H1 (cell line): Measurements from ENCODE around the gene SLC39A11. TPM values are rescaled to one million over a fixed set of nuclear protein-coding genes. Genes with fewer than 3 reads are reported as not detected.

Experiments
- CTCF ChIA-PET: fragments of 300-600 bp; sonication (Branson Sonifier 250); formaldehyde crosslinking; loops from one replicate; lab custom pipeline; 2021; ENCODE audit not compliant: partially characterized antibody; lab: Charles Lee
- POLR2A ChIA-PET: fragments of 300-600 bp; sonication (Branson Sonifier 250); formaldehyde crosslinking; loops from one replicate; lab custom pipeline; 2021; ENCODE audit warnings: inconsistent platforms; ENCODE audit not compliant: partially characterized antibody; lab: Charles Lee
- DNase-seq, 2 experiments: peaks; one replicate each; pipeline versions ENCODE4 v3.0.0 to v3.0.0-alpha.2; 2010 to 2022; ENCODE audit warnings: low spot score in 2 of 2, low read depth in 1 of 2, mixed read lengths in 1 of 2
- FAIRE-seq: peaks from 2 replicates; lab custom pipeline; 2011; peaks lifted over from hg19 to GRCh38; lab: Jason Lieb, UNC
- H2AFZ ChIP-seq: 2 replicates; pipeline ENCODE4 v1.8.1; 2012; ENCODE audit warnings: low read length, inconsistent platforms
- H2AK5ac ChIP-seq: 2 replicates; pipeline ENCODE4 v1.6.1; 2013; ENCODE audit warnings: low read depth, low read length
- H2BK120ac ChIP-seq: replicated peaks from 2 replicates; pipeline ENCODE3; 2013; ENCODE audit warnings: low read depth, low read length, inconsistent platforms
- H2BK12ac ChIP-seq: 2 replicates; pipeline ENCODE4 v1.6.1; 2013; ENCODE audit warnings: low read depth, low read length
- H2BK15ac ChIP-seq: 2 replicates; pipeline ENCODE4 v1.6.1; 2013; ENCODE audit warnings: low read length
- H2BK20ac ChIP-seq: 2 replicates; pipeline ENCODE4 v1.6.1; 2013; ENCODE audit warnings: low read length
- H2BK5ac ChIP-seq: 2 replicates; pipeline ENCODE4 v1.6.1; 2013; ENCODE audit warnings: low read depth, low read length
- H3K14ac ChIP-seq: 2 replicates; pipeline ENCODE4 v1.6.1; 2013; ENCODE audit warnings: inconsistent platforms; ENCODE audit not compliant: insufficient read length
- H3K18ac ChIP-seq: 2 replicates; pipeline ENCODE4 v1.6.1; 2013; ENCODE audit warnings: low read length; ENCODE audit errors: extremely low read depth
- H3K23ac ChIP-seq: 2 replicates; pipeline ENCODE4 v1.6.1; 2013; ENCODE audit warnings: inconsistent platforms; ENCODE audit not compliant: insufficient read length
- H3K23me2 ChIP-seq: 2 replicates; pipeline ENCODE4 v1.6.1; 2013; ENCODE audit warnings: low read depth, low read length
- H3K27ac ChIP-seq: 2 replicates; pipeline ENCODE4 v1.6.1; 2011; ENCODE audit warnings: low read depth, low read length, inconsistent platforms
- H3K27me3 ChIP-seq, 4 experiments: replicated peaks in 1 of 4; 1 replicate in 1 of 4; 2 replicates in 3 of 4; pipeline versions ENCODE4 v1.6.1 to v1.8.1; 2011 to 2013; ENCODE audit warnings: low read length in 3 of 4, mild to moderate bottlenecking in 3 of 4, inconsistent platforms in 2 of 4, mixed read lengths in 2 of 4, moderate library complexity in 1 of 4; ENCODE audit not compliant: control insufficient read depth in 3 of 4, insufficient read depth in 3 of 4; ENCODE audit errors: extremely low read depth in 1 of 4
- H3K36me3 ChIP-seq, 4 experiments: 2 replicates each; pipeline versions ENCODE4 v1.6.1 to v1.8.1; 2011 to 2013; ENCODE audit warnings: mild to moderate bottlenecking in 4 of 4, low read length in 3 of 4, moderate library complexity in 2 of 4, control low read depth in 1 of 4, inconsistent platforms in 1 of 4; ENCODE audit not compliant: insufficient read depth in 4 of 4, control insufficient read depth in 2 of 4
- H3K4ac ChIP-seq: replicated peaks from 2 replicates; pipeline ENCODE3; 2013; ENCODE audit warnings: low read length, low read depth, mixed read lengths, inconsistent platforms; ENCODE audit not compliant: insufficient read length
- H3K4me1 ChIP-seq, 4 experiments: replicated peaks in 1 of 4; 1 replicate in 1 of 4; 2 replicates in 3 of 4; pipeline versions ENCODE4 v1.6.1 to v1.8.1; 2011 to 2013; ENCODE audit warnings: low read length in 3 of 4, inconsistent platforms in 2 of 4, mixed read lengths in 1 of 4; ENCODE audit not compliant: insufficient read depth in 4 of 4, control insufficient read depth in 3 of 4
- H3K4me2 ChIP-seq, 2 experiments: 2 replicates each; pipeline versions ENCODE4 v1.6.1 to v1.8.1; 2011 to 2013; ENCODE audit warnings: low read depth in 2 of 2, low read length in 2 of 2, control low read depth in 1 of 2, inconsistent platforms in 1 of 2, mild to moderate bottlenecking in 1 of 2; ENCODE audit not compliant: insufficient read depth in 1 of 2
- H3K4me3 ChIP-seq, 4 experiments: fragments of 200-600, 300-600 bp in 1 of 4; sonication (generic), shearing (Covaris generic), sonication (Bioruptor Twin) in 1 of 4; 2 replicates each; pipeline versions ENCODE4 v1.5.1 to v1.8.1; 2011 to 2016; ENCODE audit warnings: low read length in 4 of 4, low read depth in 3 of 4, control low read depth in 2 of 4, inconsistent platforms in 2 of 4, mild to moderate bottlenecking in 2 of 4, mixed read lengths in 1 of 4, moderate library complexity in 1 of 4; ENCODE audit not compliant: insufficient read depth in 2 of 4; ENCODE audit errors: extremely low read depth in 1 of 4
- H3K56ac ChIP-seq: replicated peaks from 2 replicates; pipeline ENCODE3; 2013; ENCODE audit warnings: low read depth, mild to moderate bottlenecking, mixed read lengths, low read length, inconsistent platforms; ENCODE audit not compliant: insufficient read length
- H3K79me1 ChIP-seq: 2 replicates; pipeline ENCODE4 v1.6.1; 2013; ENCODE audit warnings: low read depth, low read length, control low read depth
- H3K79me2 ChIP-seq, 2 experiments: 2 replicates each; pipeline versions ENCODE4 v1.6.1 to v1.8.1; 2012 to 2013; ENCODE audit warnings: low read length in 2 of 2, mild to moderate bottlenecking in 2 of 2, inconsistent platforms in 1 of 2; ENCODE audit not compliant: insufficient read depth in 2 of 2, control insufficient read depth in 1 of 2
- H3K9ac ChIP-seq, 4 experiments: replicated peaks in 1 of 4; 1 replicate in 1 of 4; 2 replicates in 3 of 4; pipeline versions ENCODE4 v1.6.1 to v1.8.1; 2011 to 2013; ENCODE audit warnings: low read depth in 3 of 4, low read length in 3 of 4, control low read depth in 2 of 4, mild to moderate bottlenecking in 2 of 4, moderate library complexity in 2 of 4, inconsistent platforms in 1 of 4; ENCODE audit errors: extremely low read depth in 1 of 4
- H3K9me3 ChIP-seq, 2 experiments: 2 replicates each; pipeline versions ENCODE4 v1.6.1 to v1.8.1; 2012 to 2013; ENCODE audit warnings: mild to moderate bottlenecking in 2 of 2, moderate library complexity in 2 of 2, control low read depth in 1 of 2, inconsistent platforms in 1 of 2, low read depth in 1 of 2, low read length in 1 of 2, mixed read lengths in 1 of 2; ENCODE audit not compliant: insufficient read depth in 2 of 2
- H4K20me1 ChIP-seq, 2 experiments: replicated peaks in 1 of 2; 2 replicates each; pipeline versions ENCODE3 to v1.8.1; 2011 to 2013; ENCODE audit warnings: inconsistent platforms in 2 of 2, low read length in 2 of 2, mild to moderate bottlenecking in 1 of 2; ENCODE audit not compliant: insufficient read depth in 2 of 2, control insufficient read depth in 1 of 2
- H4K5ac ChIP-seq: 2 replicates; pipeline ENCODE4 v1.6.1; 2013; ENCODE audit warnings: low read length, low read depth, mixed read lengths, inconsistent platforms; ENCODE audit not compliant: insufficient read length
- H4K8ac ChIP-seq: 2 replicates; pipeline ENCODE4 v1.8.0; 2013; ENCODE audit warnings: mild to moderate bottlenecking, moderate library complexity, low read length, inconsistent platforms; ENCODE audit not compliant: insufficient read depth; ENCODE audit errors: extremely low read depth
- H4K91ac ChIP-seq: replicated peaks from 2 replicates; pipeline ENCODE3; 2013; ENCODE audit warnings: low read length, mixed read lengths, inconsistent platforms; ENCODE audit not compliant: insufficient read length
- ATF3 ChIP-seq: IDR thresholded peaks from 2 replicates; pipeline ENCODE4 v1.6.1; 2011; ENCODE audit warnings: low read depth, mild to moderate bottlenecking, low read length; ENCODE audit not compliant: insufficient read depth
- CBX5 ChIP-seq: fragments of 300-800, 300-1000 bp; sonication (generic); IDR thresholded peaks from 2 replicates; pipeline ENCODE4 v1.7.1; 2016; ENCODE audit warnings: antibody characterized with exemption, low read length, low read depth
- EGR1 ChIP-seq: IDR thresholded peaks from 2 replicates; pipeline ENCODE4 v1.6.1; 2011; ENCODE audit warnings: low read depth, low read length, borderline replicate concordance
- EP300 ChIP-seq, 2 experiments: IDR thresholded peaks; 1 replicate in 1 of 2; 2 replicates in 1 of 2; pipeline ENCODE4 v1.6.1; 2011 to 2012; ENCODE audit warnings: low read depth in 2 of 2, low read length in 2 of 2, mild to moderate bottlenecking in 2 of 2, borderline replicate concordance in 1 of 2, inconsistent platforms in 1 of 2, moderate library complexity in 1 of 2
- KDM1A ChIP-seq: fragments of 200-600, 300-600 bp; sonication (generic); IDR thresholded peaks from 2 replicates; pipeline ENCODE4 v1.7.1; 2016; ENCODE audit warnings: mild to moderate bottlenecking, low read length, borderline replicate concordance
- MAX ChIP-seq: IDR thresholded peaks from 2 replicates; pipeline ENCODE4 v1.6.1; 2012; ENCODE audit warnings: inconsistent platforms
- SP4 ChIP-seq: IDR thresholded peaks from 2 replicates; pipeline ENCODE4 v1.6.1; 2012; ENCODE audit warnings: low read length, inconsistent platforms
- TAF7 ChIP-seq: optimal IDR thresholded peaks from 2 replicates; pipeline ENCODE3; 2011; ENCODE audit warnings: low read depth, mild to moderate bottlenecking, inconsistent platforms, low read length, moderate library complexity, borderline replicate concordance
- TBP ChIP-seq: IDR thresholded peaks from 2 replicates; pipeline ENCODE4 v1.6.1; 2011; ENCODE audit warnings: low read depth, low read length, improper control_type of control experiment
- USF2 ChIP-seq: IDR thresholded peaks from 2 replicates; pipeline ENCODE4 v1.6.1; 2011; ENCODE audit warnings: low read length, improper control_type of control experiment
- WGBS, 2 experiments: shearing (Covaris generic) in 1 of 2; methylation state at CpG; one replicate each; pipeline versions ENCODE4 v1.1.6 to v1.1.7; 2013 to 2015; ENCODE audit warnings: low lambda C conversion rate in 2 of 2, mixed read lengths in 2 of 2, inconsistent platforms in 1 of 2, low coverage in 1 of 2, missing lambda C conversion rate in 1 of 2; ENCODE audit not compliant: insufficient replicate concordance in 2 of 2, insufficient coverage in 1 of 2, insufficient read length in 1 of 2; ENCODE audit errors: extremely low coverage in 1 of 2, missing lambda C conversion rate in 1 of 2; 5-methylcytosine and 5-hydroxymethylcytosine counted together
- polyA plus RNA-seq, 7 experiments: library from polyadenylated mRNA; depleted of rRNA in 3 of 7; stranded (reverse) in 5 of 7; unstranded in 2 of 7; fragments of >200 nt in 5 of 7; fragments of 200-250 nt in 2 of 7; gene quantifications; 1 replicate in 5 of 7; 2 replicates in 1 of 7; 4 replicates in 1 of 7; pipeline versions ENCODE4 v1.2.1 to v1.2.3, GENCODE V29; 2011 to 2013; ENCODE audit warnings: missing spikeins in 2 of 7, mixed read lengths in 2 of 7
- total RNA-seq: library from RNA; stranded (reverse); fragmentation: NEBNext Ultra II Directional; extraction: Animal tissue kit (Norgen Biotek cat#: 25700); gene quantifications from 2 replicates; pipeline ENCODE4 v1.2.1, GENCODE V29; 2021

Gene SLC39A11
- total and polyA plus RNA-seq, 2 of the 8 experiments (the other 6 are each of a cell fraction or from before 2014, with no cell fraction given) = 12.2 to 19.6 TPM

- ChIA-PET POLR2A (no interaction called here), CTCF (interaction anchor here (1.1 to 1.6 kb wide), 3 partner anchors 12 to 44 kb away, joined by 3 to 5 read pairs (median 3); no protein-coding TSS in a partner anchor)
- TF ChIP-seq CBX5 = no peak
- TF ChIP-seq EGR1 = no peak
- no peak for TF ChIP-seq EP300 (IDR thresholded peaks at IDR 0.05; ENCODE audit: borderline replicate concordance in 1 of 2, low read depth in 2 of 2, low read length in 2 of 2)
- TF ChIP-seq USF2 = no peak
- no peak for TF ChIP-seq TAF7
- TF ChIP-seq TBP = no peak
- no peak for TF ChIP-seq SP4
- TF ChIP-seq ATF3 = no peak
- TF ChIP-seq MAX = no peak
- no peak for TF ChIP-seq KDM1A
Measured at GRCh38 chr17:73043686-73044581, 48.6 kb downstream of the SLC39A11 start.

More at GRCh38 chr17:73043686-73044581, 48.6 kb downstream of the SLC39A11 start:
- Histone ChIP-seq H3K27ac (no peak overlapping the region), H3K36me3 (no peaks in the 10 kb centered on the region), H2BK15ac (no peak overlapping the region), H3K4ac (no peak overlapping the region), H2BK5ac (no peak overlapping the region), H2BK120ac (no peak overlapping the region), H4K91ac (no peak overlapping the region), H3K9ac (no peak overlapping the region), H2AFZ (no peak overlapping the region), H4K20me1 (no peaks in the 10 kb centered on the region), H3K18ac (no peak overlapping the region), H2BK12ac (no peak overlapping the region), H3K79me1 (no peaks in the 10 kb centered on the region), H3K4me2 (no peak overlapping the region), H3K79me2 (no peaks in the 10 kb centered on the region), H2BK20ac (no peak overlapping the region), H3K23ac (no peak overlapping the region), H3K4me1 (no peaks in the 10 kb centered on the region), H3K9me3 (no peaks in the 10 kb centered on the region), H4K5ac (no peak overlapping the region), H3K56ac (no peak overlapping the region), H3K4me3 (no peak overlapping the region), H3K27me3 (no peaks in the 10 kb centered on the region), H3K23me2 (no peaks in the 10 kb centered on the region), H4K8ac (no peak overlapping the region), H2AK5ac (no peak overlapping the region), H3K14ac (no peak overlapping the region)
- FAIRE-seq = no peak
- 87% methylated on average over 8 of the region's 8 CpGs; no CpG with 5 or more reads in 1 of the 2 experiments for WGBS, 2 experiments
- no peak for DNase-seq
